ENCODE results near the gene HCN2.

The HCN2 gene

GRCh38 chr19:595326-596262 lies 5.9 kb downstream of the HCN2 start:
- H3K9me3 ChIP-seq (ENCODE audit: control insufficient read depth, insufficient read depth, low read depth, low read length), result no peaks in the 10 kb centered on the region
- H3K36me3 ChIP-seq (ENCODE audit: control insufficient read depth in 2 of 2, insufficient read depth in 1 of 2, low read length in 2 of 2), result no peaks in the 10 kb centered on the region
- TF ChIP-seq SP2 (tag by site-specific recombination; IDR thresholded peaks at IDR 0.05) (0 out of 2 replicates have a peak, but pooled peaks have one; percentile 13), ZSCAN18 (tag by site-specific recombination; IDR thresholded peaks at IDR 0.05) (no peak), ZFHX2 (tag by site-specific recombination; conservative IDR thresholded peaks at IDR 0.05) (peak; percentile 80), ZSCAN16 (tag by site-specific recombination; IDR thresholded peaks at IDR 0.05) (no peak), EGR2 (tag by site-specific recombination; IDR thresholded peaks at IDR 0.05; ENCODE audit: low read depth) (peak; percentile 68), ZFP37 (tag by site-specific recombination; IDR thresholded peaks at IDR 0.05) (no peak), MZF1 (tag by site-specific recombination; IDR thresholded peaks at IDR 0.05; ENCODE audit: borderline replicate concordance) (no peak), GLIS1 (tag by site-specific recombination; IDR thresholded peaks at IDR 0.05) (no peak), ZNF549 (tag by site-specific recombination; IDR thresholded peaks at IDR 0.05) (no peak)
- no peak overlapping the region for H3K4me3 ChIP-seq (ENCODE audit: low read depth, low read length)
- no peak overlapping the region for H3K27ac ChIP-seq (ENCODE audit: extremely low read depth, low read depth, low read length)
- ChIA-PET CTCF (interaction anchor here (0.8 kb wide), 1 partner anchor 12 kb away, joined by 4 read pairs; no protein-coding TSS in a partner anchor), POLR2A (interaction anchor here (0.5 kb wide), 1 partner anchor 242 kb away, joined by 4 read pairs; no protein-coding TSS in a partner anchor)
- H3K4me1 ChIP-seq (ENCODE audit: control insufficient read depth, insufficient read depth, low read length), result no peaks in the 10 kb centered on the region

- H3K4me1 ChIP-seq (ENCODE audit: control insufficient read depth, insufficient read depth, low read length), result no peaks in the 10 kb centered on the region
- no peak overlapping the region for H3K4me3 ChIP-seq (ENCODE audit: low read depth, low read length)
- no peaks in the 10 kb centered on the region for H3K36me3 ChIP-seq (ENCODE audit: control insufficient read depth in 2 of 2, insufficient read depth in 1 of 2, low read length in 2 of 2)
- CTCF ChIA-PET, result interaction anchor here (0.8 kb wide), 1 partner anchor 12 kb away, joined by 4 read pairs; no protein-coding TSS in a partner anchor
- POLR2A ChIA-PET, result no interaction called here
- no peak overlapping the region for H3K27ac ChIP-seq (ENCODE audit: extremely low read depth, low read depth, low read length)
- H3K9me3 ChIP-seq (ENCODE audit: control insufficient read depth, insufficient read depth, low read depth, low read length), result no peaks in the 10 kb centered on the region
- no peak for TF ChIP-seq ZNF404 (tag by site-specific recombination; IDR thresholded peaks at IDR 0.05)
- TF ChIP-seq ZNF792 (tag by site-specific recombination; IDR thresholded peaks at IDR 0.05), result no peak
- TF ChIP-seq ZNF174 (tag by site-specific recombination; IDR thresholded peaks at IDR 0.05), result no peak
- no peak for TF ChIP-seq ZFP69B (tag by site-specific recombination; IDR thresholded peaks at IDR 0.05)
- TF ChIP-seq ZNF473 (tag by site-specific recombination; IDR thresholded peaks at IDR 0.05), result no peak
- no peak for TF ChIP-seq ZNF596 (tag by site-specific recombination; IDR thresholded peaks at IDR 0.05)
- TF ChIP-seq ZNF76 (tag by site-specific recombination; IDR thresholded peaks at IDR 0.05; ENCODE audit: borderline replicate concordance, low read depth), result no peak
- no peak for TF ChIP-seq ZFHX2 (tag by site-specific recombination; conservative IDR thresholded peaks at IDR 0.05)
- no peak for TF ChIP-seq OSR2 (tag by site-specific recombination; IDR thresholded peaks at IDR 0.05)
- TF ChIP-seq PATZ1 (tag by site-specific recombination; IDR thresholded peaks at IDR 0.05), result no peak
- no peak for TF ChIP-seq RBAK (tag by site-specific recombination; IDR thresholded peaks at IDR 0.05)
- no peak for TF ChIP-seq ZNF138 (tag by site-specific recombination; IDR thresholded peaks at IDR 0.05; ENCODE audit: borderline replicate concordance)
- TF ChIP-seq ZNF221 (tag by site-specific recombination; IDR thresholded peaks at IDR 0.05; ENCODE audit: borderline replicate concordance), result no peak
- TF ChIP-seq ZNF626 (tag by site-specific recombination; IDR thresholded peaks at IDR 0.05), result no peak
- no peak for TF ChIP-seq ZNF670 (tag by site-specific recombination; IDR thresholded peaks at IDR 0.05; ENCODE audit: low read depth)
- TF ChIP-seq ZSCAN5A (tag by site-specific recombination; IDR thresholded peaks at IDR 0.05), result no peak
- TF ChIP-seq ZNF26 (tag by site-specific recombination; IDR thresholded peaks at IDR 0.05), result no peak
These were observed 6.6 kb downstream of the HCN2 start for GRCh38 chr19:596263-596655.
